ENCODE results near the gene PMEL. TPM values are rescaled to one million over a fixed set of nuclear protein-coding genes. Genes with fewer than 3 reads are reported as not detected.
"Not testable (repeated sequence)": the region's sequence is repeated elsewhere in the genome, so short reads cannot be mapped to it uniquely, and the experiment has no call there.

Gene PMEL
- total RNA-seq, 1 experiment from 2014 or later, result 2.1 TPM

- intact Hi-C loops (cut with micrococcal nuclease; ENCODE audit: unreplicated experiment), result no loop called here
- BruUV-seq (replicated peaks), result no TSS peak
- Mint-ChIP-seq H3K4me3 (ENCODE audit: low read depth, unreplicated experiment) (no peak overlapping the region), H3K4me1 (ENCODE audit: low read depth, unreplicated experiment) (peaks cover 14% of the 10 kb centered on the region), H3K9me3 (ENCODE audit: low read depth, unreplicated experiment) (no peaks in the 10 kb centered on the region), H3K27me3 (ENCODE audit: unreplicated experiment) (no peaks in the 10 kb centered on the region), H3K27ac (ENCODE audit: unreplicated experiment) (no peak overlapping the region), H3K36me3 (ENCODE audit: insufficient read depth, unreplicated experiment) (peaks cover 38% of the 10 kb centered on the region)
- no peak for DNase-seq
- TF ChIP-seq CTCF (IDR thresholded peaks at IDR 0.05; ENCODE audit: unreplicated experiment), result no peak
- CTCF ChIA-PET, result interaction anchor here (1.2 kb wide), 1 partner anchor 11 kb away, joined by 3 read pairs; no protein-coding TSS in a partner anchor
These were observed 43.7 kb downstream of the PMEL start for GRCh38 chr12:55922126-55922525.

- intact Hi-C loops (cut with micrococcal nuclease; ENCODE audit: unreplicated experiment); BruUV-seq (replicated peaks); H3K4me3 Mint-ChIP-seq (ENCODE audit: low read depth, unreplicated experiment); CTCF ChIA-PET; H3K27ac Mint-ChIP-seq (ENCODE audit: unreplicated experiment); H3K27me3 Mint-ChIP-seq (ENCODE audit: unreplicated experiment); H3K9me3 Mint-ChIP-seq (ENCODE audit: low read depth, unreplicated experiment): not testable (repeated sequence)
- Mint-ChIP-seq H3K4me1 (ENCODE audit: low read depth, unreplicated experiment) (peaks cover 18% of the 10 kb centered on the region), H3K36me3 (ENCODE audit: insufficient read depth, unreplicated experiment) (peaks cover 13% of the 10 kb centered on the region)
- peak; percentile 24 for DNase-seq
These were observed 46.8 kb downstream of the PMEL start for GRCh38 chr12:55919032-55919431.

GRCh38 chr12:55915482-55915859 lies 50.4 kb downstream of the PMEL start:
- intact Hi-C loops (cut with micrococcal nuclease; ENCODE audit: unreplicated experiment), result no loop called here
- CTCF ChIA-PET, result interaction anchor here (0.9 to 1.1 kb wide), 2 partner anchors 12 to 167 kb away, joined by 3 to 4 read pairs; no protein-coding TSS in a partner anchor
- H3K9me3 Mint-ChIP-seq (ENCODE audit: low read depth, unreplicated experiment), result no peaks in the 10 kb centered on the region
- BruUV-seq (replicated peaks), result no TSS peak
- TF ChIP-seq CTCF (IDR thresholded peaks at IDR 0.05; ENCODE audit: unreplicated experiment), result no peak
- peaks cover 8% of the 10 kb centered on the region for H3K36me3 Mint-ChIP-seq (ENCODE audit: insufficient read depth, unreplicated experiment)
- H3K27me3 Mint-ChIP-seq (ENCODE audit: unreplicated experiment), result no peaks in the 10 kb centered on the region
- DNase-seq, result no peak
- no peak overlapping the region for H3K27ac Mint-ChIP-seq (ENCODE audit: unreplicated experiment)
- peaks cover 18% of the 10 kb centered on the region for H3K4me1 Mint-ChIP-seq (ENCODE audit: low read depth, unreplicated experiment)
- no peak overlapping the region for H3K4me3 Mint-ChIP-seq (ENCODE audit: low read depth, unreplicated experiment)

GRCh38 chr12:55912908-55913307 lies 52.9 kb downstream of the PMEL start:
- Mint-ChIP-seq H3K4me3 (ENCODE audit: low read depth, unreplicated experiment) (no peak overlapping the region), H3K4me1 (ENCODE audit: low read depth, unreplicated experiment) (peaks cover 35% of the 10 kb centered on the region), H3K36me3 (ENCODE audit: insufficient read depth, unreplicated experiment) (peaks cover 12% of the 10 kb centered on the region), H3K27ac (ENCODE audit: unreplicated experiment) (no peak overlapping the region), H3K9me3 (ENCODE audit: low read depth, unreplicated experiment) (no peaks in the 10 kb centered on the region), H3K27me3 (ENCODE audit: unreplicated experiment) (no peaks in the 10 kb centered on the region)
- no TSS peak for BruUV-seq (replicated peaks)
- no peak for DNase-seq
- TF ChIP-seq CTCF (IDR thresholded peaks at IDR 0.05; ENCODE audit: unreplicated experiment), result no peak
- intact Hi-C loops (cut with micrococcal nuclease; ENCODE audit: unreplicated experiment), result no loop called here
- CTCF ChIA-PET, result no interaction called here

GRCh38 chr12:55909513-55909884 lies 56.3 kb downstream of the PMEL start:
- peak overlapping the region; percentile 40 for H3K4me3 Mint-ChIP-seq (ENCODE audit: low read depth, unreplicated experiment)
- peaks cover 21% of the 10 kb centered on the region for H3K4me1 Mint-ChIP-seq (ENCODE audit: low read depth, unreplicated experiment)
- TF ChIP-seq CTCF (IDR thresholded peaks at IDR 0.05; ENCODE audit: unreplicated experiment), result no peak
- no peaks in the 10 kb centered on the region for H3K27me3 Mint-ChIP-seq (ENCODE audit: unreplicated experiment)
- H3K27ac Mint-ChIP-seq (ENCODE audit: unreplicated experiment), result peak overlapping the region; percentile 35
- H3K9me3 Mint-ChIP-seq (ENCODE audit: low read depth, unreplicated experiment), result no peaks in the 10 kb centered on the region
- H3K36me3 Mint-ChIP-seq (ENCODE audit: insufficient read depth, unreplicated experiment), result peaks cover 12% of the 10 kb centered on the region
- CTCF ChIA-PET, result no interaction called here
- no TSS peak for BruUV-seq (replicated peaks)
- intact Hi-C loops (cut with micrococcal nuclease; ENCODE audit: unreplicated experiment), result loop anchor here (5.0 kb wide), 1 partner anchor 82 kb away; the partner anchor contains the start of gene DNAJC14
- no peak for DNase-seq
